ENCODE data around the gene FAM107A. TPM values are rescaled to one million over a fixed set of nuclear protein-coding genes. Genes with fewer than 3 reads are reported as not detected.

FAM107A gene
- total RNA-seq, 1 donor from 2014 or later, result 0.63 TPM

- TF ChIP-seq CTCF (IDR thresholded peaks at IDR 0.05; ENCODE audit: insufficient read depth, low read length, poor library complexity, severe bottlenecking), result no peak
- peaks cover 1% of the 10 kb centered on the region for H3K27me3 ChIP-seq (ENCODE audit: control insufficient read depth, insufficient read depth, low read length)
- H3K36me3 ChIP-seq (ENCODE audit: control insufficient read depth, insufficient read depth, low read length), result no peaks in the 10 kb centered on the region
Observed at GRCh38 chr3:58581328-58582091, 4.3 kb upstream of the FAM107A start.

GRCh38 chr3:58580826-58581327, 3.7 kb upstream of the FAM107A start:
- no peak for TF ChIP-seq CTCF (IDR thresholded peaks at IDR 0.05; ENCODE audit: insufficient read depth, low read length, poor library complexity, severe bottlenecking)
- DNase-seq (ENCODE audit: low read depth), result no peak
- no peak overlapping the region for H3K4me3 ChIP-seq (ENCODE audit: low read depth, low read length)
- H3K36me3 ChIP-seq (ENCODE audit: control insufficient read depth, insufficient read depth, low read length), result no peaks in the 10 kb centered on the region
- no peaks in the 10 kb centered on the region for H3K27me3 ChIP-seq (ENCODE audit: control insufficient read depth, insufficient read depth, low read length)

More at GRCh38 chr3:58581328-58582091, 4.3 kb upstream of the FAM107A start:
- H3K4me3 ChIP-seq (ENCODE audit: low read depth, low read length), result no peak overlapping the region
- no peak for DNase-seq (ENCODE audit: low read depth)

GRCh38 chr3:58578873-58579272, 1.7 kb upstream of the FAM107A start:
- TF ChIP-seq CTCF (IDR thresholded peaks at IDR 0.05; ENCODE audit: insufficient read depth, low read length, poor library complexity, severe bottlenecking), result no peak
- DNase-seq (ENCODE audit: low read depth), result no peak
- Histone ChIP-seq H3K4me3 (ENCODE audit: low read depth, low read length) (no peak overlapping the region), H3K27me3 (ENCODE audit: control insufficient read depth, insufficient read depth, low read length) (no peaks in the 10 kb centered on the region), H3K36me3 (ENCODE audit: control insufficient read depth, insufficient read depth, low read length) (no peaks in the 10 kb centered on the region)

GRCh38 chr3:58576716-58577115, 475 bp downstream of the FAM107A start:
- H3K27me3 ChIP-seq (ENCODE audit: control insufficient read depth, insufficient read depth, low read length), result no peaks in the 10 kb centered on the region
- TF ChIP-seq CTCF (IDR thresholded peaks at IDR 0.05; ENCODE audit: insufficient read depth, low read length, poor library complexity, severe bottlenecking), result no peak
- no peaks in the 10 kb centered on the region for H3K36me3 ChIP-seq (ENCODE audit: control insufficient read depth, insufficient read depth, low read length)
- H3K4me3 ChIP-seq (ENCODE audit: low read depth, low read length), result no peak overlapping the region
- DNase-seq (ENCODE audit: low read depth), result no peak

GRCh38 chr3:58575971-58576652, 1.1 kb downstream of the FAM107A start:
- H3K4me3 ChIP-seq (ENCODE audit: low read depth, low read length), result no peak overlapping the region
- H3K36me3 ChIP-seq (ENCODE audit: control insufficient read depth, insufficient read depth, low read length), result no peaks in the 10 kb centered on the region
- no peak for TF ChIP-seq CTCF (IDR thresholded peaks at IDR 0.05; ENCODE audit: insufficient read depth, low read length, poor library complexity, severe bottlenecking)
- no peak for DNase-seq (ENCODE audit: low read depth)
- H3K27me3 ChIP-seq (ENCODE audit: control insufficient read depth, insufficient read depth, low read length), result no peaks in the 10 kb centered on the region
